Cardiac fibroblast (primary cell): ENCODE data around the gene MRPL51.

ENCODE experiments used
- DNase-seq, 2 donors: peaks; one replicate each; pipeline versions ENCODE4 v3.0.0 to v3.0.0-alpha.2; 2010; ENCODE audit warnings: low read depth in 2 of 2
- H3K4me3 ChIP-seq, 2 donors: replicated peaks in 1 of 2; 1 replicate in 1 of 2; 2 replicates in 1 of 2; pipeline ENCODE4 v1.5.1; 2011; ENCODE audit warnings: low read depth in 2 of 2, low read length in 2 of 2, mild to moderate bottlenecking in 2 of 2, moderate library complexity in 1 of 2
- CTCF ChIP-seq: IDR thresholded peaks from one replicate; pipeline ENCODE4 v1.5.1; 2011; ENCODE audit warnings: low read depth, mild to moderate bottlenecking, low read length, inconsistent platforms

The MRPL51 gene

GRCh38 chr12:6526201-6526600 is 33.1 kb upstream of the MRPL51 start:
- no peak for DNase-seq
- H3K4me3 ChIP-seq: no peak overlapping the region
- TF ChIP-seq CTCF: no peak

- DNase-seq: no peak
- no peak overlapping the region for H3K4me3 ChIP-seq
- no peak for TF ChIP-seq CTCF
Observed at GRCh38 chr12:6524648-6525047, 31.6 kb upstream of the MRPL51 start.

- DNase-seq: no peak
- no peak for TF ChIP-seq CTCF
- no peak overlapping the region for H3K4me3 ChIP-seq
Observed at GRCh38 chr12:6523708-6524107, 30.6 kb upstream of the MRPL51 start.

GRCh38 chr12:6522193-6522592 is 29.1 kb upstream of the MRPL51 start:
- no peak overlapping the region for H3K4me3 ChIP-seq
- no peak for DNase-seq
- TF ChIP-seq CTCF: no peak

- DNase-seq: no peak
- no peak overlapping the region for H3K4me3 ChIP-seq
- no peak for TF ChIP-seq CTCF
Observed at GRCh38 chr12:6520186-6520585, 27.1 kb upstream of the MRPL51 start.

- TF ChIP-seq CTCF: no peak
- no peak for DNase-seq
- no peak overlapping the region for H3K4me3 ChIP-seq
Observed at GRCh38 chr12:6508087-6508486, 15.0 kb upstream of the MRPL51 start.
